Immature natural killer cell (primary cell): ENCODE results near the gene TTC14. TPM values are rescaled to one million over a fixed set of nuclear protein-coding genes. Genes with fewer than 3 reads are reported as not detected.
"Not testable (repeated sequence)": the region's sequence is repeated elsewhere in the genome, so short reads cannot be mapped to it uniquely, and the experiment has no call there.

ENCODE experiments used
- DNase-seq, 3 donors: peaks; one replicate each; pipeline ENCODE4 v3.0.0; 2022; ENCODE audit warnings: mixed read lengths in 1 of 3
- H3K27ac Mint-ChIP-seq, 6 donors: one replicate each; pipeline ENCODE4 v1.8.0; 2020; ENCODE audit warnings: mixed read lengths in 6 of 6, mild to moderate bottlenecking in 5 of 6, inconsistent platforms in 4 of 6, moderate library complexity in 3 of 6
- H3K27me3 Mint-ChIP-seq, 3 donors: one replicate each; pipeline ENCODE4 v1.8.0; 2020 to 2021; ENCODE audit warnings: low read depth in 3 of 3, mild to moderate bottlenecking in 3 of 3, mixed read lengths in 3 of 3, moderate library complexity in 3 of 3, inconsistent platforms in 1 of 3
- H3K36me3 Mint-ChIP-seq, 3 donors: one replicate each; pipeline ENCODE4 v1.8.0; 2020; ENCODE audit warnings: mixed read lengths in 3 of 3, inconsistent platforms in 2 of 3, mild to moderate bottlenecking in 2 of 3
- H3K4me1 Mint-ChIP-seq, 2 donors: one replicate each; pipeline ENCODE4 v1.8.0; 2020; ENCODE audit warnings: inconsistent platforms in 2 of 2, mild to moderate bottlenecking in 2 of 2, mixed read lengths in 2 of 2, moderate library complexity in 1 of 2
- H3K4me3 Mint-ChIP-seq, 5 donors: one replicate each; pipeline ENCODE4 v1.8.0; 2020; ENCODE audit warnings: mild to moderate bottlenecking in 5 of 5, mixed read lengths in 5 of 5, inconsistent platforms in 3 of 5, moderate library complexity in 3 of 5
- H3K9me3 Mint-ChIP-seq, 6 donors: one replicate each; pipeline ENCODE4 v1.8.0; 2020; ENCODE audit warnings: mild to moderate bottlenecking in 6 of 6, mixed read lengths in 6 of 6, inconsistent platforms in 4 of 6, moderate library complexity in 3 of 6
- polyA plus RNA-seq, 3 donors: library from polyadenylated mRNA; unstranded; fragments of 300-500 nt; fragmentation: Illumina TruSeq; gene quantifications; one replicate each; pipeline ENCODE4 v1.2.3, GENCODE V29; 2021

TTC14 gene, protein sequence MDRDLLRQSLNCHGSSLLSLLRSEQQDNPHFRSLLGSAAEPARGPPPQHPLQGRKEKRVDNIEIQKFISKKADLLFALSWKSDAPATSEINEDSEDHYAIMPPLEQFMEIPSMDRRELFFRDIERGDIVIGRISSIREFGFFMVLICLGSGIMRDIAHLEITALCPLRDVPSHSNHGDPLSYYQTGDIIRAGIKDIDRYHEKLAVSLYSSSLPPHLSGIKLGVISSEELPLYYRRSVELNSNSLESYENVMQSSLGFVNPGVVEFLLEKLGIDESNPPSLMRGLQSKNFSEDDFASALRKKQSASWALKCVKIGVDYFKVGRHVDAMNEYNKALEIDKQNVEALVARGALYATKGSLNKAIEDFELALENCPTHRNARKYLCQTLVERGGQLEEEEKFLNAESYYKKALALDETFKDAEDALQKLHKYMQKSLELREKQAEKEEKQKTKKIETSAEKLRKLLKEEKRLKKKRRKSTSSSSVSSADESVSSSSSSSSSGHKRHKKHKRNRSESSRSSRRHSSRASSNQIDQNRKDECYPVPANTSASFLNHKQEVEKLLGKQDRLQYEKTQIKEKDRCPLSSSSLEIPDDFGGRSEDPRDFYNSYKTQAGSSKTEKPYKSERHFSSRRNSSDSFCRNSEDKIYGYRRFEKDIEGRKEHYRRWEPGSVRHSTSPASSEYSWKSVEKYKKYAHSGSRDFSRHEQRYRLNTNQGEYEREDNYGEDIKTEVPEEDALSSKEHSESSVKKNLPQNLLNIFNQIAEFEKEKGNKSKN
- 10 to 100 TPM; 14.6 to 17.9 (median 17.7) TPM for polyA plus RNA-seq

DNA sequence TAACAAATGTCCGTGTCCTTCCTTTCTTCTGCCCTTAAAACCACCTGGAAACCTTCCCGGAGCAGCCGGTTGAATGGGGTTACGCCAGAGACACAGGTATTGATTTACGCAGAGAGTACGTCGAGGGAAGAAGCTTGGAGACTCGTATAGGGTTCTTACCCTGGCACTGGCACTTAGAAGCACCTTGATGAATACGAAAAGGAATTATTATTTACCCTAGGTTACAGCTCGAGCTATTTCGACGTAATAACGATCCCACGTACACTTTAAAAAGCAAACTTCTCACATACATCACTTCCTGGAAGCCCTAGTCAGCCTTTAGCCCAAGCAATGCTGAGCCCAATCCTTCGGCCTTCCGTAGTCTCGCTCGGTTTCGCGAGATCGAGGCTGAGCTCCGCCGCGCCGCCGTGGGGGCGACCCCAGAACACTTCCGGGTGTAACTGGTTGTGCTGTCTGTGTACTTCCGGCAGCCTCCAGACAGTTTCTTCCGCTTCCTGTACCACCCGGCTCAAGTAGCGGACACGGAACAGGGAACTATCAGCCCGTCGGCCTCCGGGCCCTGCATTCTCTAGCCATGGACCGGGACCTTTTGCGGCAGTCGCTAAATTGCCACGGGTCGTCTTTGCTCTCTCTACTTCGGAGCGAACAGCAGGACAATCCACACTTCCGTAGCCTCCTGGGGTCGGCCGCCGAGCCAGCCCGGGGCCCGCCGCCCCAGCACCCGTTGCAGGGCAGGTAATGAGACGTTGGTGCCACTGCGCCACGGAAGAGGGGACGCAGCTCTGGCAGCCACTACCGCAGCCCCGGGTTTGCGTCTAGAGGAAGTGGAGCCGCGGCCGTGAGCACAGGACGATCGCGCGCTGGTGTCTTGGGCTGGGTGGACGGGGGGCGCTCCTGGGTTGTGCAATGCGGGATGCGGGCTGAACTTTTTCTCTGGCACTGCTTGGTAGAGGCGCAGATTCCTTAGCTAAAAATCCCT is at the start of gene TTC14:
TTC14 (plus strand) TSS at position 476 of the 979 bp plus-strand sequence; CDS start at position 575, 99 bp downstream.
- Mint-ChIP-seq H3K27me3 (peaks cover 12 to 21% (median 21%) of the 10 kb centered on the region in 3 donors), H3K4me1 (peaks cover 24 to 49% of the 10 kb centered on the region in 2 donors), H3K27ac (peak within 1 kb of the TSS; percentile 95 to 98 (median 98)), H3K36me3 (peaks cover 15 to 37% (median 24%) of the 10 kb centered on the region in 3 donors), H3K9me3 (peaks cover 0 to 3% (median 0%) of the 10 kb centered on the region in 6 donors), H3K4me3 (peak within 1 kb of the TSS; percentile 95 to 98 (median 97))
- peak; percentile 89 to 94 (median 92) for DNase-seq

DNA sequence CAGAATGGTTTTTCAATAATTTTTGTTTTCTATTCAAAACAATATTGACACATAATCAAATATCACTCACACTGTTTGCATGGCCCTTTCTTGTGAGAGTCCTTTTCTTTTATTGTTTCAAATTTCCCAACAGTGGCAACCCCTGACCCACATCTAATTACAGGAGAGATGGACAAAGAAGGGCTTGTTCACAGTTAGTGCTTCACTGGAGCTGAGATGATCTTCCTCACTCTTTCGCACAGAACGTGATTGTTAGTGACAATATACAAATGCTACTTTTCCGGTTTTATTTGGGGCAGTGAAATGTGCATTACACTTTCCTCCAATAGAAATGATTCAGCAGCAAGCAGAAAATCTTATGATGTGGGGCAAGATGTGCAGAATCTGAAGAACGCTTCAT is 38.6 kb upstream of the TTC14 start:
- Mint-ChIP-seq H3K4me1 (no peaks in the 10 kb centered on the region), H3K4me3 (no peak overlapping the region), H3K27ac (no peak overlapping the region), H3K9me3 (peaks cover 0 to 12% (median 5%) of the 10 kb centered on the region in 6 donors), H3K36me3 (no peaks in the 10 kb centered on the region), H3K27me3 (peaks cover 2 to 5% (median 3%) of the 10 kb centered on the region in 3 donors)
- DNase-seq = no peak

GRCh38 chr3:180564676-180565075 is 37.3 kb upstream of the TTC14 start:
- Mint-ChIP-seq H3K4me3 (no peak overlapping the region), H3K27ac (no peak overlapping the region), H3K36me3 (no peaks in the 10 kb centered on the region), H3K4me1 (no peaks in the 10 kb centered on the region), H3K27me3 (peaks cover 2 to 6% (median 3%) of the 10 kb centered on the region in 3 donors), H3K9me3 (peaks cover 0 to 6% (median 2%) of the 10 kb centered on the region in 6 donors)
- DNase-seq = no peak

- Mint-ChIP-seq H3K4me1 (no peaks in the 10 kb centered on the region), H3K27ac (no peak overlapping the region)
- DNase-seq = no peak
Measured at GRCh38 chr3:180570238-180570637, 31.7 kb upstream of the TTC14 start.

GRCh38 chr3:180571831-180572598 is 29.9 kb upstream of the TTC14 start:
- Mint-ChIP-seq H3K4me1 (no peaks in the 10 kb centered on the region), H3K36me3 (no peaks in the 10 kb centered on the region), H3K27me3 (peaks cover 1 to 5% (median 2%) of the 10 kb centered on the region in 3 donors), H3K9me3 (no peaks in the 10 kb centered on the region), H3K27ac (no peak overlapping the region), H3K4me3 (no peak overlapping the region)
- no peak for DNase-seq

More at GRCh38 chr3:180570238-180570637, 31.7 kb upstream of the TTC14 start:
- H3K36me3 Mint-ChIP-seq = no peaks in the 10 kb centered on the region
- no peak overlapping the region for H3K4me3 Mint-ChIP-seq
- H3K27me3 Mint-ChIP-seq = peaks cover 0 to 5% (median 2%) of the 10 kb centered on the region in 3 donors
- H3K9me3 Mint-ChIP-seq = no peaks in the 10 kb centered on the region

DNA sequence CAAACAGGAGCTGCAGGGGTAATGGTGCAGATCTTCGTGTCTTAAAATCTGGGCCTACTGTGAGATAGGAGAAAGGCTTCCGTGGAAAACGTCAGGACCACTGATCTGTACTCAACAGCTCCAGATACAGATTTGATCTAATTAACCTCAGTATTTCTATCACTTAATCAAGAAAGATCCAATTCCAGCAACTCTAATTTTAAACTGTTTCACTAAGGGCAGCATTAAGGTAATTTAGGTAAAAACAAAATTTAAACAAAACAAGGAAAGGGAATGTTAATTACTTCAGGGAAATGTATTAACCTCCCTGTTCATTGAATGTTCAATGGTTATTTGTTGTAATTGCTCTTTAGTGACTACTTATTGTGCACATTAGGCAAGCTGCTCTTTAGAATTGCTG is 26.4 kb upstream of the TTC14 start:
- Mint-ChIP-seq H3K9me3 (no peaks in the 10 kb centered on the region), H3K27me3 (peaks cover 0 to 2% (median 1%) of the 10 kb centered on the region in 3 donors), H3K4me3 (no peak overlapping the region), H3K36me3 (no peaks in the 10 kb centered on the region), H3K4me1 (no peaks in the 10 kb centered on the region), H3K27ac (no peak overlapping the region)
- DNase-seq = no peak

GRCh38 chr3:180580934-180581333 is 21.0 kb upstream of the TTC14 start:
- Mint-ChIP-seq H3K4me3 (no peak overlapping the region), H3K27me3 (peaks cover 5 to 8% (median 5%) of the 10 kb centered on the region in 3 donors), H3K36me3 (no peaks in the 10 kb centered on the region), H3K4me1 (no peaks in the 10 kb centered on the region), H3K27ac (no peak overlapping the region), H3K9me3 (peaks cover 0 to 2% (median under 1%) of the 10 kb centered on the region in 6 donors)
- DNase-seq = no peak

DNA sequence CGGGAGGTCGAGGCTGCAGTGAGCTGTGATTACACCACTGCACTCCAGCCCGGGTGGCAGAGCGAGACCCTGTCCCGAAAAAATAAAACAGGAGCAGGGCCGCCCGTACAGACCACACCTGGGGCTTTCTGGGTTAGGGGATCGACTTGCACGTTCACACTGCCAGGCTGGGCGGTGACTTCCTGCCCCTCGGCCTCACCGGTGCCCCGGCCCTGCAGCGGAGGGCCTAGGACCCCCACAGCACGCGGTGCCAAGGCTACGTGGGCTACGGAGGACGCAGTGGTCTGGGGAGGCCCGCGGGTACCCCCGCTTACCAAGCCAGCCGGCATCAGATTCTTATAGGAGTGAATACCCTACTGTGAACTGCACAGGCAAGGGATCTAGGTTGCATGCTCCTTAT is 11.6 kb upstream of the TTC14 start:
- H3K4me3 Mint-ChIP-seq = no peak overlapping the region
- H3K36me3 Mint-ChIP-seq = no peaks in the 10 kb centered on the region
- DNase-seq = no peak
- peaks cover 0 to 1% (median under 1%) of the 10 kb centered on the region in 6 donors for H3K9me3 Mint-ChIP-seq
- no peak overlapping the region for H3K27ac Mint-ChIP-seq
- no peaks in the 10 kb centered on the region for H3K4me1 Mint-ChIP-seq
- H3K27me3 Mint-ChIP-seq = peaks cover 4 to 14% (median 8%) of the 10 kb centered on the region in 3 donors

- H3K36me3 Mint-ChIP-seq, H3K4me3 Mint-ChIP-seq, H3K27ac Mint-ChIP-seq, DNase-seq, H3K4me1 Mint-ChIP-seq, H3K9me3 Mint-ChIP-seq: not testable (repeated sequence)
- H3K27me3 Mint-ChIP-seq = peaks cover 7 to 15% (median 11%) of the 10 kb centered on the region in 3 donors
Measured at GRCh38 chr3:180593631-180594030, 8.3 kb upstream of the TTC14 start.

DNA sequence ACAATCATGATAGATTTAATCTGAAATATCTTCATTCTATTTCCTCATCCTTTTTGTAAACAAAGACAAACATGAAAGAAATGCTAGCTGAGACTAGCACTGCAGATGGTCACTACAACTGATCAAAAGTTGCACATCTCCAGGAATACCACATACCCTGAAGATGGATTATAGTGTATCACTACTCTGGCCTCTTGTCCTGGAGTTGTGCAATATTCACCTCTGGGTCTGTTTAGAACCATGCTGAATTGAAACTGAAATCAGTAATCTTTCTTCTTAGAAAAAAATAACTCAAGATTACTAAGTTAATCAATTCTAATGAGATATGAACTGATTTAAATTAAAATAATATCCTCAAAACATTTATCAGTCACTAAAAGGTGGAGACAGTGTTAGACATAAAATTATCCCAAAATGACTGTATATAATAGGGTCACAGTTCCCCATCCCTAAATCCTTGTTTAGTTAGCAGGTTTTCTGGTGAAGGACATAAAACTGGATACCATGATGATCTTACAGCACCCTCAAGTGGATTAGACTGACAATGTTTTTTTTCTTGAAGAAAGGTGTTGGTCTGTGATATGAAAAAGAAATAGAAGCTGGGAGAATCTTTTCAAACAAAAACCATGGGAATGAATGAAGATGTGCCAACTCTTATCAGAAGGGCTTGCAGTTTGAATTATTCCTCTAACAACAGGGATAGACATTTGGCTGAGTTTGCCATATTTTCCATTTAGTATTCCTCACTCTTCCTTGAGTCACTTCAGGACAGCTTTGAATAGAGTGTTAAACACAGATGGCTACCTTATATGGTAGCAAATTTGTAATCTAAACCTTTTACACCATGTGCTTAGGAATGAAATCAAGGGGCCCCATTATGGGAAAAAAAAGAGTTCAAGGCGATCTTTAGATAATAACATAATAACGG is 7.1 kb upstream of the TTC14 start:
- no peak overlapping the region for H3K4me3 Mint-ChIP-seq
- H3K36me3 Mint-ChIP-seq = no peaks in the 10 kb centered on the region
- peaks cover 0 to 1% (median under 1%) of the 10 kb centered on the region in 6 donors for H3K9me3 Mint-ChIP-seq
- H3K27ac Mint-ChIP-seq = no peak overlapping the region
- H3K27me3 Mint-ChIP-seq = peaks cover 10 to 19% (median 15%) of the 10 kb centered on the region in 3 donors
- no peaks in the 10 kb centered on the region for H3K4me1 Mint-ChIP-seq
- DNase-seq = no peak

- Mint-ChIP-seq H3K27me3 (peaks cover 11 to 19% (median 15%) of the 10 kb centered on the region in 3 donors), H3K4me3 (no peak overlapping the region), H3K27ac (no peak overlapping the region), H3K4me1 (no peaks in the 10 kb centered on the region), H3K9me3 (peaks cover 0 to 1% (median under 1%) of the 10 kb centered on the region in 6 donors), H3K36me3 (no peaks in the 10 kb centered on the region)
- no peak for DNase-seq
Measured at GRCh38 chr3:180595559-180595935, 6.4 kb upstream of the TTC14 start.

GRCh38 chr3:180600473-180600872 is 1.5 kb upstream of the TTC14 start:
- peaks cover 0 to 3% (median under 1%) of the 10 kb centered on the region in 6 donors for H3K9me3 Mint-ChIP-seq
- H3K36me3 Mint-ChIP-seq = peaks cover 7 to 24% (median 16%) of the 10 kb centered on the region in 3 donors
- peaks cover 14 to 25% (median 23%) of the 10 kb centered on the region in 3 donors for H3K27me3 Mint-ChIP-seq
- DNase-seq = no peak
- H3K27ac Mint-ChIP-seq = peak overlapping the region in 1 of 6 donors; percentile 70
- peak overlapping the region in 4 of 5 donors; percentile 36 to 98 (median 96) for H3K4me3 Mint-ChIP-seq
- H3K4me1 Mint-ChIP-seq = peaks cover 21 to 41% of the 10 kb centered on the region in 2 donors
